Measurements from ENCODE around the gene LAD1. TPM values are rescaled to one million over a fixed set of nuclear protein-coding genes. Genes with fewer than 3 reads are reported as not detected.

LAD1 gene
- total RNA-seq, 1 experiment from 2014 or later, result 30.1 TPM

GRCh38 chr1:201429736-201430501 lies 30.8 kb upstream of the LAD1 start:
- Histone ChIP-seq H3K23ac (ENCODE audit: insufficient read length, low read depth, low read length) (no peak overlapping the region), H4K8ac (replicated peaks; ENCODE audit: insufficient read length, low read depth, low read length) (no peak overlapping the region), H3K56ac (ENCODE audit: insufficient read length, low read depth, low read length) (no peak overlapping the region), H3K79me1 (ENCODE audit: insufficient read depth, low read depth, low read length, poor library complexity, severe bottlenecking) (no peaks in the 10 kb centered on the region), H3K79me2 (ENCODE audit: insufficient read depth, low read length) (no peaks in the 10 kb centered on the region), H3K9ac (ENCODE audit: extremely low read depth, insufficient read length, low read length) (no peak overlapping the region), H2BK20ac (ENCODE audit: low read depth, low read length, poor library complexity, severe bottlenecking) (no peak overlapping the region), H3K18ac (ENCODE audit: insufficient read length, low read depth, low read length) (no peak overlapping the region), H3K14ac (ENCODE audit: insufficient read depth, low read length) (no peak overlapping the region), H3K4me1 (ENCODE audit: insufficient read depth, low read length) (no peaks in the 10 kb centered on the region), H3K27me3 (ENCODE audit: insufficient read depth, low read length) (no peaks in the 10 kb centered on the region), H2BK5ac (ENCODE audit: insufficient read length, low read length) (no peak overlapping the region), H3K4ac (ENCODE audit: low read depth, low read length) (no peak overlapping the region), H3K23me2 (ENCODE audit: insufficient read length, low read depth, low read length, poor library complexity, severe bottlenecking) (no peaks in the 10 kb centered on the region), H4K20me1 (ENCODE audit: control insufficient read depth, insufficient read depth, insufficient read length) (no peaks in the 10 kb centered on the region), H3K4me2 (ENCODE audit: insufficient read depth, insufficient read length, low read length) (no peak overlapping the region), H2AK5ac (ENCODE audit: insufficient read length, low read length) (no peak overlapping the region), H2BK120ac (ENCODE audit: low read depth, low read length, poor library complexity, severe bottlenecking) (no peak overlapping the region), H3K9me3 (ENCODE audit: control insufficient read depth, low read depth, low read length) (no peaks in the 10 kb centered on the region), H3K27ac (ENCODE audit: insufficient read length, low read depth, low read length) (no peak overlapping the region), H4K5ac (ENCODE audit: insufficient read length, low read depth, low read length) (no peak overlapping the region), H4K91ac (ENCODE audit: insufficient read length, low read depth, low read length) (no peak overlapping the region), H2AFZ (ENCODE audit: low read length) (no peak overlapping the region), H2BK12ac (ENCODE audit: insufficient read length, low read depth, low read length) (no peak overlapping the region), H2BK15ac (ENCODE audit: low read depth, low read length) (no peak overlapping the region), H3T11ph (ENCODE audit: low read length) (no peak overlapping the region)
- no CpG with 5 or more reads among the region's 18 CpGs for WGBS (ENCODE audit: extremely low coverage, insufficient read length, low lambda C conversion rate)
- Mint-ChIP-seq H3K9me3 (no peaks in the 10 kb centered on the region), H3K36me3 (ENCODE audit: insufficient read depth in 1 of 3, low read depth in 3 of 3) (no peaks in the 10 kb centered on the region), H3K4me3 (no peak overlapping the region), H3K27ac (0 out of 7 replicates have a peak overlapping the region, but pooled peaks of 1 of the 3 experiments have one; percentile 42), H3K27me3 (ENCODE audit: low read depth) (peaks cover 3% of the 10 kb centered on the region; the same call in 1 of the 2 replicates), H3K4me1 (peaks cover 2 to 7% of the 10 kb centered on the region in 2 experiments; a peak in 2 of 4 replicates)
- TF ChIP-seq, protein P1, sequence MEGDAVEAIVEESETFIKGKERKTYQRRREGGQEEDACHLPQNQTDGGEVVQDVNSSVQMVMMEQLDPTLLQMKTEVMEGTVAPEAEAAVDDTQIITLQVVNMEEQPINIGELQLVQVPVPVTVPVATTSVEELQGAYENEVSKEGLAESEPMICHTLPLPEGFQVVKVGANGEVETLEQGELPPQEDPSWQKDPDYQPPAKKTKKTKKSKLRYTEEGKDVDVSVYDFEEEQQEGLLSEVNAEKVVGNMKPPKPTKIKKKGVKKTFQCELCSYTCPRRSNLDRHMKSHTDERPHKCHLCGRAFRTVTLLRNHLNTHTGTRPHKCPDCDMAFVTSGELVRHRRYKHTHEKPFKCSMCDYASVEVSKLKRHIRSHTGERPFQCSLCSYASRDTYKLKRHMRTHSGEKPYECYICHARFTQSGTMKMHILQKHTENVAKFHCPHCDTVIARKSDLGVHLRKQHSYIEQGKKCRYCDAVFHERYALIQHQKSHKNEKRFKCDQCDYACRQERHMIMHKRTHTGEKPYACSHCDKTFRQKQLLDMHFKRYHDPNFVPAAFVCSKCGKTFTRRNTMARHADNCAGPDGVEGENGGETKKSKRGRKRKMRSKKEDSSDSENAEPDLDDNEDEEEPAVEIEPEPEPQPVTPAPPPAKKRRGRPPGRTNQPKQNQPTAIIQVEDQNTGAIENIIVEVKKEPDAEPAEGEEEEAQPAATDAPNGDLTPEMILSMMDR (conservative IDR thresholded peaks at IDR 0.05), result no peak
- no peak for DNase-seq
